NT2/D1 (cell line): Measurements from ENCODE around the gene C18orf32.
"Not testable (repeated sequence)": the region's sequence is repeated elsewhere in the genome, so short reads cannot be mapped to it uniquely, and the experiment has no call there.

Experiments used
- SUZ12 ChIP-seq: IDR thresholded peaks from 2 replicates; pipeline ENCODE4 v1.6.1; 2011; ENCODE audit not compliant: insufficient read length, insufficient read depth; ENCODE audit errors: extremely low read depth
- YY1 ChIP-seq: IDR thresholded peaks from 2 replicates; pipeline ENCODE4 v1.6.1; 2011; ENCODE audit not compliant: insufficient read length, insufficient read depth
- ZNF274 ChIP-seq: IDR thresholded peaks from 2 replicates; pipeline ENCODE4 v1.6.1; 2011; ENCODE audit warnings: mild to moderate bottlenecking, low read depth, low read length

- TF ChIP-seq ZNF274, SUZ12, YY1: not testable (repeated sequence)
Observed at GRCh38 chr18:49452534-49452933, 34.5 kb downstream of the C18orf32 start.
